HG03108 (cell line): ENCODE measurements around the gene LFNG.

Source experiments
- ATAC-seq: cut with Tn5 transposase; IDR thresholded peaks from one replicate; pipeline ENCODE4 v1.9.1; 2021; ENCODE audit warnings: moderate library complexity; ENCODE audit not compliant: unreplicated experiment

Gene LFNG, protein sequence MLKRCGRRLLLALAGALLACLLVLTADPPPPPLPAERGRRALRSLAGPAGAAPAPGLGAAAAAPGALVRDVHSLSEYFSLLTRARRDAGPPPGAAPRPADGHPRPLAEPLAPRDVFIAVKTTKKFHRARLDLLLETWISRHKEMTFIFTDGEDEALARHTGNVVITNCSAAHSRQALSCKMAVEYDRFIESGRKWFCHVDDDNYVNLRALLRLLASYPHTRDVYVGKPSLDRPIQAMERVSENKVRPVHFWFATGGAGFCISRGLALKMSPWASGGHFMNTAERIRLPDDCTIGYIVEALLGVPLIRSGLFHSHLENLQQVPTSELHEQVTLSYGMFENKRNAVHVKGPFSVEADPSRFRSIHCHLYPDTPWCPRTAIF

DNA sequence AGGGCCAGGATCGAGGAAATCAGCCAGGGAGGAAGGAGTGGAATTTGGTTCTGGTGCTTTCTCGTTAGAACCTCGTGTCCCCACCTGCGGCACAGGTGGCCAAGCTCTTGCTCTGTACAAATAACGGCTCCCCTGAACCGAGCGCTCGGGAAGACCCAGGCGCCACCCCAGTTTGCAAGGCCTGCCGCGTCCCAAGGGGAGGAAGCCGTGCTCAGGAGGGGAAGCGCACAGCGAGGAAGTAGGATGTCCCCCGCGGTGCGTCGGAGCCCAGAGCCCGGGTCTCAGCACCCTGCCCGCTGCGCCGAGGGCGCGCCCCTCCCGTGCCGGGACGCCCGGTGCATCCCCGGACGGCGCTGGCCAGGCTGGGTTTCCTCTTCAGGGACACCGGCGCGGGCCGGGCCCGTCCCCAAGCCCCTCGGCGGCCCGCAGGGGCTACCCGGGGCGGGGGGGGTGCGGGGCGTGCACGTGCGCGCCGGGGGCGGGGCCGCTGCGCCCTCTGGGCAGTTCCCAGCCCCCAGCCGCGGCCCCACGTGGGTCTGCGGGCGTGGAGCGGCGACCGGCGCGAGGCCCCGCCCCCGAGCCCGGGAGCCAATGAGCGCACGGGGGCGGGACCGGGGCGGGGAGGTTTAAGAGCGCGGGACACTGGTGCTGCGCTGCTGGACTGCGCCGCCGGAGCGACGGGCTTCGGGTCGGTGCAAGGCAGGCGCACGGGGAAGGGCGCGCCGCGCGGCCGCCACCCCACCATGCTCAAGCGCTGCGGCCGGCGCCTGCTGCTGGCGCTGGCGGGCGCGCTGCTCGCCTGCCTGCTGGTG is at the start of gene LFNG:
Gene LFNG, plus strand, starts transcription at position 656 of the 812 bp plus-strand sequence. Its CDS starts 88 bp downstream, at position 744.
- ATAC-seq = peak; percentile 62

DNA sequence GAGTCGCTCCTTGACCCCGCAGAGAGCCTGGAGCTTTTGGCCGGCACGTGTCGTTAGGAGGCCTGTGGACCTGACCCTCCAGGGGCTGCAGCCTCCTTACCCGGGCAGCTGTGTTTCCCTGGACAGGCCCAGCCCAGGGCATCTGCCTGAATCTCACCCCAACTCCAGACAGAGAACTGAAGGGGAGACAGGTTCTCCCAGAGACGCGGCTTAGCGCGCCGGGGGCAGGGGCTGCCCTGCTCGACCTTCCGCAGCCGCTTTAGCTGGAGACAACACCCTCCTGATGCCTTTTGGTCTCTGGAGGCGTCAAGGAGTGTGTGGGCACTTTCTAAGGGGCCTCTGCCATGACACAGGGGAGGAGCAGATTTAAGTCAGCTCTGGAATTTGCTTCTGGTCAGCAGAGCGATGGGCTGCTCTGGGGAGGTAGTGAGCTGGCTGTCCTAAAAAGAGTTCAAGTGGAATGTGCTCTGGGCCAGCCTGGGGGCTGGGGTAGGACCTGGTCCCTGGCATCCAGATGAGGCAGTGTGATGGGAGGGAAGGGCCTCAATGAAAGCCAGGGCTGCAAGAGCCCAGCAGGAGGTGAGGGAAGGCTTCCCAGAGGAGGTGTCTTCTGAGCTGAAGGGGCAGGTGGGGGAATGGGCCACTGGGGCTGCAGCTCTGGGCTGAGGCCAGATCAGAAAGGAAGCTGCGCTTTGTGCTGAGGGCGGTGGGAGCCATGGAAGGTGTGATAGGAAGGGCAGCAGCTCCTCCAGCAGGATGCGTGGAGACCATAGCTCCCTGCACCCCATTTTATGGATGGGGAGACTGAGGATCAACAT is 49.2 kb upstream of the LFNG start:
- no peak for ATAC-seq

DNA sequence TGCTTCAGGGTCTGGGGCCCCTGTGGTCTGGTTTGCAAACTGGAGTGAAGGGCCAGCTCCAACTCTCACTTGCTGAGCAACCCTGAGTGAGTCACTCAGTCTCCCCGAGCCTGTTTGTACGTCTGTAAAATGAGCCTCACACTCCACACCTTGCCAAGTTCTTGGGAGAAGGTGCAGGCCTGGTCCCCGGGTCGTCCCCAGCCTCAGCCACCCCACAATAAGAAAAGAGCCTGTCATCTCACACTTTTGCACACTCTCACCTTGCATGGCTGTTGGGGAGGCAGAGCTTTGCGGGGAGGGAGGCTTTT is 48.6 kb upstream of the LFNG start:
- no peak for ATAC-seq

DNA sequence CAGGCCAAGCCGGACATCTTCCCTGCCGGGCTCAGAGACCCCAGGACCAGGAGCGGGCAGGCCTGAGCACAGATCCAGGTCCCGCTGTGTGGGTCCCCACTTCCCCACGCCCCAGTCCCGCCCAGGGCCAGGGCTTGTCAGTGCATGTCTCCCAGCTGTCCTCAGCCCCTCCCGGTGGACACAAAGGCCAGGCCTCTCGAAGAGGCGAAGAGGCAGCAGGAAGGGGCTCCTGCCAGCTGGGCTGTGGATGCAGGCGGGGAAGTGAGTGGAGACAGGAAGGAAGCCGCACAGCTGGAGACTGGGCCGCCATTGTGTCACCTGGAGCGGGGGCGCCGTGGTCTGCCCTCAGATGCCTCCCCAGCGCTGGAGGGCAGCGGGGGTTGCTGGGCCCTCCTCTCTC is 48.2 kb upstream of the LFNG start:
- no peak for ATAC-seq

DNA sequence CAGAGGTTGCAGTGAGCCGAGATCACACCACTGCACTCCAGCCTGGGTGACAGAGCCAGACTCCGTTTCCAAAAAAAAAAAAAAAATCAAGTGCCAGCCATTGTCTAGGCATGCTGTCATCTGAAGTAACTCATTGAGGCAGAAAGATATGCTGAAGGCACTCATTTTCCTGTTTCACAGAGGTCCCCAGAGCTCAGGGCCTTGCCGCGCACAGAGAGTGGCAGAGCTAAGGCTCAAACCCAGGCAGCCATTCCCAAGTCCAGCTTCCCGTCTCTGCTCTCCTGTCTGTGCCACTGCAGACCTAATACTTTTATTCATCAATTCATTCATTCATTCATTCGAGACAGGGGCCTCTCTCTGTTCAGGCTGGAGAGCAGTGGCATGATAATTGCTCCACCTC is 46.8 kb upstream of the LFNG start:
- ATAC-seq = no peak

DNA sequence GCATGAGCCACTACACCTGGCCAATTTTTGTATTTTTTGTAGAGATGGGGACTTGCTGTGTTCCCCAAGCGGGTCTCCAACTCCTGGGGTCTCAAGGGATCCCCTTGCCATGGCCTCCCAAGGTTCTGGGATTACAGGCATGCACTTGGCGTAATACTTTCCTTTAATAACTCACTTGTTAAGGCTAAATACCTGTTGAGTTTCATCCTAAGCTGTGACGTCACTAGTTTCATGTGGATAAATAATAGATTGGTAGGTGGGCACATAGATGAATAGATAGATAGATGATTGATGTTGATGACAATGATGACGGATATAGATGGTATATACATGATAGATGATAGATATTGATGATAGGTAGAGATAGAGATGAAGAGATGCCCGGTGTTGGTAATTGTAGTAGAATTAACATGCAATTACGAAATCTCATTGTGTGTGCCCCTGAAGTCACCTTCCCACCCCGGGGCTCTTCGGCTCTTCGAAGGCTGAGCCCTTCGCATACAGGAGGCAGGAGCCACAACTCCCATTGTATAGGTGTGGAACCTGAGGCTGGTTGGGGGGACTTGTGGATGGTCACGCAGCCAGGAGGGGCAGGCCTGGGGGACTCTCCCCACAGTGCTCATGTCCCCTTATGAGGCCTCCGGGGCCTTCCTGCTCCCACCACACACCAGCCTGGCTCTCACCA is 45.9 kb upstream of the LFNG start:
- ATAC-seq = no peak

DNA sequence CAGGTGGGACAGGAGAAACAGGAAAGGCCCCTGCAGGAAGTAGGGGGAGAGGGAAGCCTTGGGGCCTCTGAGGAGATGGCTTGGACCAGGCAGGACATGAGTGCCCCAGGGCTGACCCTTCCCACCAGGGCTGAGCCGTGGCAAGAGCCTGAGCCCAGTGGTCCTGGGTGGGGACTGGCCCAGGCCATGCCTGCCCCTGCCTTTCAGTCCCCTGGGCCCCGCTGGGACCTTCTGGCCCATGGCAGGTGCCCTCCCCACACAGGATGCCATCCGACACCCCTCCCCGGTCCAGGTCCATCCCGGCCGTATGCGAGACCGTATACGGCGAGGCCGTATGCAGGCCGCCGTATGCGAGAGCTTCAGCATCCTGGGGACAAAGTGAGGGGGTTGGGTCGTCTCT is 45.4 kb upstream of the LFNG start:
- ATAC-seq = no peak

DNA sequence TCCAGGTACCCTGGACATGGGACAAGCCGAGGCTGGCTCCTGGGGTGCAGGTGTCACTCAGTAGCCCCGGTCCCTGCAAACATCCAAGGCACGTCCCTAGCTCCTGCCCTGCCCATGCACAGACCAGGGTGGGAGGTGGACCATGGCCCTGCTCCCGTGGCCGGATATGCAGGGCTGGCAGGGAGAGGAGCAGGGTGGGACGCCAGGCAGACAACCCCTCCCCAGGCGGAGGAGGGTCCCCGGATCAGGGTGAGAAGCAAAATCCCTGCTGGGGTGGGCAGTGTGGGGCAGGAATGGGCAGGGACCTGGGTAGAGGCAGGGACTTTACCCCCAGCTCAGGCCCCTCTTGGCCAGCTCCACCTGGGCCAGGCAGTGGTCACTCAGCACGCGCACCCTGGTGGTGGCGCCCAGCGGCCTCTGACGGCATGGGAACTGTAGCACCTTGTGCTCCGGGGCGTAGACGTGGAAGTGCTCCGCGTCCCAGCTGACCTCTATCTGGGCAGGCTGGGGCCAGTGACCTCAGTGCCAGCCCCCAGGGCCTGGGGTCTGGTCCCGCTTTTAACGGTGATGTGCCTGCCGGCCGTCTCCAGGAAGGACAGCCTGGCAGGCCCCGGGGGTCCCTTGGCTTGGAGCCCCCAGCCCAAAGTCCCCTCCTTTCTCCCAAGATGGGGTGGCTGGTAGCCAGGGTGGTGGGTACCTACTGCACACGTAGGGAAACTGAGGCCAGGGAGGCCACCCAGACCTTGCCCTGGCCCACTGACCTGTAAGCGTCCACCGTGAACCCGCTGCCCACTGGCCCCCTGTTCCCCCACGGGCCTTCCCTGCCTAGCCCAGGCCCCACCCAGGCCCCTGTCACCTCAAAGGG is 44.5 kb upstream of the LFNG start:
- ATAC-seq = no peak

DNA sequence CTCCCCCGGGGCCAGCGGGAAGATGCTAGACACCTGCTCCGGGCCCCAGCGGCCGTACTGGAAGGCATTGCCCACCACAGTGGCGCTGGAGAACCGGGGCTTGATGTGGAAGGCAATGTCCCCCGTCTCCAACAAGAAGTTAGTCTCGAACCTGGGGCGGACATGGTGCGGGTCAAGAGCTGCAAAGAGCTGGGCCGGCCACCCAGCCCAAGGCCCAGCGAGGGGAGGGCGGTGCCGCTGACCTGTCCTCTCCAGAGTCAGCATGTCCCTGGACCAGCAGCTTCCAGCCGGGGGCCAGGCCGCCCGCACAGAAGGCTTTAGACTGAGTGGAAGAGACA is 43.9 kb upstream of the LFNG start:
- no peak for ATAC-seq

DNA sequence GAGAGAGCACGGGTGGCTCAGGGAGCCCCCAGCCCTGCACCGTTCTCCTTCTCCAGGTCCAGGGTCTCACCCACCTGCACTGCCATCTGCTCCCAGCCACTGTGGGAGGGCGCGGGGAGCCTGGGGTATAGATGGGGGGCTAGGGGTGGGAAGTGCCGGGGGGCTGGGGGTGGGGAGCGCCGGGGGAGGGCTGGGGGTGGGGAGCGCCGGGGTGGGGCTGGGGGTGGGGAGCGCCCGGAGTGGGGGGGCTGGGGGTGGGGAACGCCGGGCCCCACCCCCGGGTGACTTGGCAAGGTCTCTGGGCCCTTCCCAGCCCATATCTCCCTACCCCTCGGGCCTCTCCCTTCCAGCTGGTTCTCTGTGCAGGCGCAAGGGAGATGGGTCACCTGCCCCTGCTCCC is 43.3 kb upstream of the LFNG start, which contains the start of gene GRIFIN:
Gene GRIFIN, minus strand, starts transcription at position 101 of the 400 bp plus-strand sequence. Its CDS starts 15 bp downstream, at position 86.
- no peak for ATAC-seq

DNA sequence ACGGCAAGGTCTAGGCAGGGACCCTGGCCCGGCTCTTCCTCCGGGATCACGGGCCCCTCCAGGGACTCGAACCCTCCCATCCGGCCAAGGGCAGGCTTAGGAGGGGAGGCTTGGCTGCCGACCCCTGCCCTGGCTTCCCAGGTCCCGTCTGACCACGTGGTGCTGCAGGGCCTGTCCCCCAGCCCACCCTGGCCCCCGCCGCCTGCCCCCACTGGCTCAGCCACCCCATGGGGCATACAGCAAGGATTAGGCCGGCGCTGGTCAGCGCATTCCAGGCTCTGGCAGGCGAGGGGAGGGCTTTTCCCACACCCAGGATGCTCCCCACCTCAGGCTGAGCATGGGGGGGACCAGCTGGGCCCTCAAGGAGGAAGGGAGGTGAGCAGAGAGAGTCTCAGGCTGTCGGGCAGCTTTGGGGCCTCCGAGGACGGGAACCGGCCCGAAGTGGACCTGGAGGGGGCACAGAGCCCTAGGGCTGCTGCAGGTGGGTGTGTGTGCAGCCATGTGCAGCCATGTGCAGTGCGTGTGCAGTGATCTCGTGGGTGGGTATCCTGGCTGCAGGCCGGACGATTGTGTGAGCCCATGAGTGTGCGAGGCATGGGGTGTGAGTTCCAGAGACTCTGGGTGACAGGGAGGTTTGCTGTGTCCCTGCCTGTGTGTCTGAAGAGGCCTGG is 42.7 kb upstream of the LFNG start:
- ATAC-seq = no peak

DNA sequence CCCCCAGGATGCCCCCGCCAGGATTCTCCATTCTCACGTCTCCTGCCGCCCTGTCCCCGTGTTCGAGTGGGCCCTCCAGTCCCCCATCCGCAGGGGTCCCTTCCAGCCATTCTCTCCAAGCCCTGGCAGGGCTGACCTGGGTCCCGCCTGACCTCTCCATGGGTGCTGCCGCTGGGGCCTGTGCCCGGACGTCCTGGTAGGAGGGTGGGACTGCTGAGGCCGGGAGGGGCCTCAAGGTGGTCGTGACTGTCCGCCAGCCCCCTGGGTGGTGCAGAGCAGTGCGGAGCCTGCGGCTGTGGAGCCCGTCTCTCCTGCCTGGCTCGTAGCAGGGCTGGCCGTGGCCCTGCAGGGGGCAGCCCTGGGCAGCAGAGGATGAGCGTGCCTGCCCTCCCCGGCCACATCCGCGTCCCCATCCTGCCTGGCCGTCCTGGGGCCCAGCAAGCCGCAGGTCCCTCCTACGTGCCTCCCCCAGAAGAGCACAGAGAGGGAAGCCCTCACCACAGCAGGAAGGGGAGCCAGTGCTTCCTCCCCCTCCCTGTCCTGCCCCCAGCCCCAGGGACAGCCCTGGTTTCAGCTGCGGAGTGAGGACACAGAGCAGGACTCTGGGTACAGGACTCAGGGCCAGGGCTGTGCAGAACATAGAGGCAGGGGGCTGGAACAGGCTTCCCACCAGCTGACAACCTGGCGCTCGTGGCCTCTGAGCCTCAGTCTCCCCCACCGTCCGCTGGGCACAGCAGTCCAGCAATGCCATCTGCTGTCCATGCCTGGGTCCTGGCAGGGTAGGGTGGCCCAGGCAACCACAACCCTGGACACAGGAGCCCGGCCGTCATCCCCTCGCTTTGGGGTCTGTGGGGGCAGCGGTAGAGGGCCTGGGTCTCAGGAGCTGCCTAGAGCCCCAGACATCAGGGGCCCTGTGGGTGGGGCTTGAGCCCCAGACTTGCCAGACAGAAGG is 41.9 kb upstream of the LFNG start:
- ATAC-seq = peak; percentile 79

DNA sequence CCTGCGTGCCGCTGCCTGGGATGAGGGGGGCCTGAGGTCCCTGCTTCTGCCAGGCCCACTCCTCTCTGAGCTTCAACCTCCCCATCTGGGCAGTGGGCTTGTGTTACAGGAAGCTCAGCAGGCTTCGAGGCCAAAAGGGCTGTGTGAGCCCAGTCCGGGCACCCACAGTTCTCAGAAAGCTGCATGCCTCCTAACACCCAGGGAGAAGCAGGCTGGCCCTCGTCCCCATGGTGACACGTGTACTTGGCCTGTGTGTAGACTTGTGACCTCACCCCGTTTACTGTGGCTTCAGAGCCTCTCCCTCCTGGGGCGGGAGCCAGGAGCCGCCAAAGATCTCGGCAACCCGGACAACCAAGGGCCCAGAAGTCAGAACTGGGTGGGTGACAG is 41.2 kb upstream of the LFNG start:
- ATAC-seq = no peak

DNA sequence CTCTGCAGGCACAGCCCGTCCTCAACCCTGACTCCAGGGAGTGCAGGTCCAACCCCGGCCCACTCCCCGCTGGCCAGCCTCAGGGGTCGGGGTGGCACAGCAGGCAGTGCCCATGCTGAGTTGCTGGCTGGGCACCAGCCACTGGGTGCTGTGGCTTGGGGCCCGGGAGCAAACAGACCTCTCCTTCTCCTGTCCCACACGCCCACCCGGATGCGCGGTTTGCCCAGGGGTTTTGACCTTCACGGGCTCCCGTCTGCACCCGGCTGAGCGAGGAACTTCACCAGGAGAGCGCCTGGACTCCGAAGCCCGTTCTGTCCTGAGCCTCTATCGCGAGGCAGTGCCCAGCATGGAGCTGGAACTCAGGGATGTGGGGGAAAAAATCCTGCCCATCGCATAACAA is 40.8 kb upstream of the LFNG start:
- ATAC-seq = no peak

DNA sequence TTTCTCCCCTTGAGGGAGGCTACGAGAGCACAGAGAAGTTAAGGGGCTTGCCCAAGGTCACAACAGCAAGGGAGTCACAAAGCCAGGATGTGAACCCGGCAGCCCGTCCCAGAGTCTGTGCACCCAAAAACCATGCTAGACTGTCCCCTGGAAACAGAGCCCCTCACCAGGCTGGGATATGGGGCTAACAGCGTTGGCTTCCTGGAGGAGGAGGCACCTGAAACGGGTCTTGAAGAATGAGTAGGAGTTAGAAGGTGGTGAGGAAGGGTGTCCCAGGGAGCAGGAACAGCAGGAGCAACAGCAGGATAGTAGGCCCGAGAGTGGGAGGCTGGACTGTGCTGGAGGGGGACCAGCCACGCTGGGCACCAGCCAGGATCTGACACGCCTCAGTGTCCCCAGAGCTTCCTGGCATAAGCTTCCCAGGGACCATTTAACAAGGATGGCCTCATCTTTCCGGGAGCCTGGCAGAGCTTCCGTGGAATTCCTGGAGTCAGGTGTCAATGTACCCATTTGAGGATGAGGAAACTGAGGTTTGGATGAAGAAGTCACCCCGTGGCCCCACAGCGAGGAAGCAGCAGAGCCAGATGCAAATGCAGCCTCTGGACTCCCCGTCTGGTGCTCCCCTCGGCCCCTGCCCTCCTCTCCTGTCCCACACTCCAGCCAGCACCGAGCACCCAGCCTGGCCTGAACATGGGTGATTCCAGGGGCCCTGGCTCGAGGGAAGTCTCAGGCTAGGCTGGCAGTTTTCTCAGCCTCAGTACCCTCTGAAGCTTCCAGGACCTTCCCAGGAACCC is 40.1 kb upstream of the LFNG start:
- ATAC-seq = no peak

DNA sequence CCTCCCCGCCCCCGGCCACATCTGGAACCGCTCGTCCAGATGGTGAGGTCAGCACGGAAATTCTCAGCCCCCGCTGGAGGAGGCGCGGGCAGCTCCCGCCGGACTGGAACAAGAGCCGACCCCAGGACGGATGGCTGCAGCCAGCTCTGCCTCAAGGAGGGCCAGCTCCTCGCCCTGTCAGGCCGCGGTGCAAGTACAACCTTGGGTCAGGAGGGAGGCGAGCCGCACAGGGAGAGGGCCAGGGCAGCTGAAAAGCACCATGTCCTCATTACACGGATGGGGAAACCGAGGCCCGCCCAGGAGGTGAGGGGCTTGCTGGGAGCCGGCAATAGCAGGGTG is 39.5 kb upstream of the LFNG start:
- ATAC-seq = no peak

DNA sequence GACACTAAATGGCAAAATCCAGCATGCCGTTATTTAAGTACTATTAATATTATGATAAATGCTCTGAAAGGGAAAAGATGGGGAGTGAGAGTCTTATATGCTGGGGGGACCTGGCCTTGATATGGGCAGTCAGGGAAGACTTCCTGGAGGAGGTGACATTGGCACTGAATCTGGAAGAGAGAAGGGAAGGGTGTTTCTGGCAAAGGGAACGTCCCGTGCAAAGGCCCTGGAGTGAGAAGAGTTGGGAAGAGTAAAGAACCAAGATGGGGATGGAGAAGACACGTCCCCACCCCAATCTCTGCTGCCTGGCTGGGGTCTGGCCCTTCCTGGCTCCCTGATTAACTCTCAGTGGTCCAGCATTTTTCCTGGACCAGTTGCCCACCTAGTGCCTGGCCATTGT is 38.4 kb upstream of the LFNG start:
- no peak for ATAC-seq
